Kidney epithelial cell (primary cell): ENCODE measurements around the gene CHST11. TPM values are rescaled to one million over a fixed set of nuclear protein-coding genes. Genes with fewer than 3 reads are reported as not detected.

Experiments used
- DNase-seq: peaks from one replicate; pipeline ENCODE4 v3.0.0-alpha.2; 2010; ENCODE audit warnings: low read depth
- H3K27me3 ChIP-seq: 2 replicates; pipeline ENCODE4 v1.6.0; 2011; ENCODE audit warnings: low read length; ENCODE audit not compliant: control insufficient read depth, insufficient read depth
- H3K36me3 ChIP-seq: 2 replicates; pipeline ENCODE4 v1.5.1; 2011; ENCODE audit warnings: low read length; ENCODE audit not compliant: control insufficient read depth, insufficient read depth
- H3K4me3 ChIP-seq: 2 replicates; pipeline ENCODE4 v1.5.1; 2011; ENCODE audit warnings: low read depth, mild to moderate bottlenecking, control low read depth, low read length
- CTCF ChIP-seq: IDR thresholded peaks from 2 replicates; pipeline ENCODE4 v1.5.1; 2011; ENCODE audit warnings: mild to moderate bottlenecking, moderate library complexity, low read length, control low read depth, inconsistent platforms; ENCODE audit not compliant: insufficient read depth, poor library complexity, severe bottlenecking
- total RNA-seq: library from RNA; depleted of rRNA; stranded (reverse); fragments of >200 nt; gene quantifications from 2 replicates; pipeline ENCODE4 v1.2.3, GENCODE V29; 2015

Gene CHST11
- total RNA-seq, 1 donor from 2014 or later, result 32.6 TPM

GRCh38 chr12:104462325-104462724 is 5.6 kb downstream of the CHST11 start:
- no peak for DNase-seq
- no peaks in the 10 kb centered on the region for H3K27me3 ChIP-seq
- H3K36me3 ChIP-seq, result no peaks in the 10 kb centered on the region
- H3K4me3 ChIP-seq, result no peak overlapping the region
- no peak for TF ChIP-seq CTCF

GRCh38 chr12:104462931-104463339 is 6.2 kb downstream of the CHST11 start:
- DNase-seq, result no peak
- TF ChIP-seq CTCF, result no peak
- Histone ChIP-seq H3K4me3 (no peak overlapping the region), H3K27me3 (no peaks in the 10 kb centered on the region), H3K36me3 (no peaks in the 10 kb centered on the region)

DNA sequence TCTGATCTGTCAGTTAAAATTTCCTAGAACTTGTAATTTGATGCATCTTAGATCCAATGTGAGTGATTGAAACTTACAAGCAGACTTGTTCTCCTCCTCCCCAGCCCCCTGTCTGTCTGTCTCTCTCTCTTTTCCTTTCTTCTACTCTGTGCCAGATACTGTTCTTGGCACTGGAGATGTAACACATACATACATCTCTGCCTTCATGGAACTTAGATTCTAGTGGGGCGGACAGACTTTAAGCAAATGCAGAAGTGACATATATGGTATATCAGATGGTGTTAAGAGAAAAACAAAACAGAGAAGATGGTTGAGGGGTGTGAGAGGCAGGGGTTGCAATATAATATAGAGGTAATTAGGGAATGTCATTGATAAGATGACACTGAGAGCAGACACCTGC is 6.6 kb downstream of the CHST11 start:
- Histone ChIP-seq H3K4me3 (no peak overlapping the region), H3K27me3 (no peaks in the 10 kb centered on the region), H3K36me3 (no peaks in the 10 kb centered on the region)
- no peak for DNase-seq
- no peak for TF ChIP-seq CTCF

DNA sequence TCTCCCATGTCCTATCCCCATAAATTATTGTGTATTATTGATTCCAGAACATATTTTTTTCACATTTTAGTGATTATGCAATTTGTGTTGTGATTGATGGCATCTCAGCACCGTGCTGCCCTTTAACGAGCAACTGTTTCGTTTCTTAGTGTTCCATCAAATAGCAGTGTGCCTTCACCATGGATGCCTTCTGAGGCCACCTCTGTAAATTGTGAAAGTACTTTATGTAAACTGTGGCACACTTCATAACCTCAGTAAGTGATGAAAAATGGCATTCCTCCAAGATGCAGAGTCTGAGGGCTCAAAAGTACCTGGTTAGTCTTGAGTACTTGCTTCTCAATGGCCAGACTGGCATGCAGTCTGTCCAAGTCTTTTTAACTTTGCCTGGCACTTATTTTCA is 8.2 kb downstream of the CHST11 start:
- Histone ChIP-seq H3K4me3 (no peak overlapping the region), H3K36me3 (no peaks in the 10 kb centered on the region), H3K27me3 (no peaks in the 10 kb centered on the region)
- DNase-seq, result no peak
- TF ChIP-seq CTCF, result no peak

- no peak for TF ChIP-seq CTCF
- no peak for DNase-seq
- Histone ChIP-seq H3K36me3 (no peaks in the 10 kb centered on the region), H3K27me3 (no peaks in the 10 kb centered on the region), H3K4me3 (no peak overlapping the region)
These were observed 10.1 kb downstream of the CHST11 start for GRCh38 chr12:104466709-104467345.

DNA sequence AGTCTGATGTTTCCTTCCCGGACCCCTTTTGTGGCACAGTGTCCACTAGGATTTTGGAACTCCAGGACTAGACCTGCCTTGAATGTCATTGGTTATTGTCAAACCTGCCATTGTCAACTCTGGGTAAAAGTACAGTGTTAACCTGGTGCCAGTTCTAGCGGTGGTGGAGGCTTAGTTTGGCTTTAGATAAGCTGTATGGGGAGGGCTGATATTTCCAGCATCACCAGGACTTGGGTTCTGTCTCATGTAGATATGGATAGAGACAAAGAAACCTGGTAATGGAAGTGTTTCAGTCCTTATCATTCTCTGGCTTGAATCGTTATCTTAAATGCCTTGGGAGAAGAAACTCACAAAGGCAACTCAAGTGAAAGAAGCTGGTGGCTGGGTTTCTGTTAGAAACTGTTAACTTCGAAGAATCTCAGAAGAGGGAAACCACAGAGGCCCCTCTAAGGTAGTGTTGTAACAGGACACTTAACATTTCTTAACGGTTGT is 10.6 kb downstream of the CHST11 start:
- H3K4me3 ChIP-seq, result no peak overlapping the region
- no peak for TF ChIP-seq CTCF
- no peak for DNase-seq
- no peaks in the 10 kb centered on the region for H3K36me3 ChIP-seq
- H3K27me3 ChIP-seq, result no peaks in the 10 kb centered on the region
